Natural killer cell (primary cell): ENCODE measurements around the gene CYSLTR2. TPM values are rescaled to one million over a fixed set of nuclear protein-coding genes. Genes with fewer than 3 reads are reported as not detected.

Experiments
- ATAC-seq, 3 donors: fragments of 150-1000 bp in 2 of 3; fragments of 200-7000 bp in 1 of 3; cut with Tn5 transposase; 1 replicate in 1 of 3; 2 replicates in 2 of 3; pipeline ENCODE4 v1.10.0; 2021; ENCODE audit warnings: mild to moderate bottlenecking in 2 of 3, moderate library complexity in 2 of 3
- DNase-seq, 2 donors: peaks; one replicate each; pipeline versions ENCODE4 v3.0.0 to v3.0.0-alpha.2; 2013 to 2021; ENCODE audit warnings: mixed read lengths in 1 of 2
- H3K27ac ChIP-seq: one replicate; pipeline ENCODE4 v1.5.1; 2013; ENCODE audit warnings: mild to moderate bottlenecking, low read length
- H3K27me3 ChIP-seq: one replicate; pipeline ENCODE4 v1.6.1; 2013; ENCODE audit warnings: low read length; ENCODE audit not compliant: control insufficient read depth, insufficient read depth
- H3K36me3 ChIP-seq: one replicate; pipeline ENCODE4 v1.6.1; 2013; ENCODE audit warnings: low read length; ENCODE audit not compliant: control insufficient read depth, insufficient read depth
- H3K4me1 ChIP-seq: one replicate; pipeline ENCODE4 v1.6.1; 2013; ENCODE audit warnings: low read length; ENCODE audit not compliant: control insufficient read depth, insufficient read depth
- H3K4me3 ChIP-seq: one replicate; pipeline ENCODE4 v1.5.1; 2013; ENCODE audit warnings: low read length
- H3K9me3 ChIP-seq: one replicate; pipeline ENCODE4 v1.6.1; 2013; ENCODE audit warnings: low read length; ENCODE audit not compliant: control insufficient read depth, insufficient read depth
- H3K27ac Mint-ChIP-seq, 2 donors: one replicate each; pipeline ENCODE4 v1.8.0; 2022; ENCODE audit warnings: mild to moderate bottlenecking in 2 of 2, mixed read lengths in 2 of 2, moderate library complexity in 1 of 2
- H3K27me3 Mint-ChIP-seq, 2 donors: one replicate each; pipeline ENCODE4 v1.8.0; 2022; ENCODE audit warnings: low read depth in 2 of 2, mixed read lengths in 2 of 2
- H3K36me3 Mint-ChIP-seq: one replicate; pipeline ENCODE4 v1.8.0; 2022; ENCODE audit warnings: mixed read lengths
- H3K4me1 Mint-ChIP-seq, 2 donors: one replicate each; pipeline ENCODE4 v1.8.0; 2022; ENCODE audit warnings: mixed read lengths in 2 of 2
- H3K4me3 Mint-ChIP-seq: one replicate; pipeline ENCODE4 v1.8.0; 2022; ENCODE audit warnings: mild to moderate bottlenecking, moderate library complexity, mixed read lengths
- H3K9me3 Mint-ChIP-seq, 2 donors: one replicate each; pipeline ENCODE4 v1.8.0; 2022; ENCODE audit warnings: mixed read lengths in 2 of 2
- WGBS: methylation state at CpG from one replicate; pipeline ENCODE4 v1.1.7; 2013; ENCODE audit warnings: missing lambda C conversion rate; ENCODE audit not compliant: insufficient coverage; 5-methylcytosine and 5-hydroxymethylcytosine counted together
- intact Hi-C: fragments of 100-400 bp; cut with micrococcal nuclease; formaldehyde crosslinking; loops from one replicate; pipeline ENCODE4 v1.14.2; 2022
- total RNA-seq, 4 donors: library from RNA; stranded (reverse); fragments of 120-200 nt in 1 of 4; gene quantifications; one replicate each; pipeline versions ENCODE4 v1.2.3 to v1.2.4, GENCODE V29; 2013 to 2022
- TF ChIP-seq, protein P1 (sequence below): fragments of 200-600 bp; IDR thresholded peaks from one replicate; pipeline ENCODE4 v1.8.0; 2022; ENCODE audit warnings: antibody characterized with exemption

The CYSLTR2 gene
- total RNA-seq, 3 donors from 2014 or later (not counting 1 experiment from before 2014, with no cell fraction given) = 5.3 to 8.6 (median 7.9) TPM

DNA sequence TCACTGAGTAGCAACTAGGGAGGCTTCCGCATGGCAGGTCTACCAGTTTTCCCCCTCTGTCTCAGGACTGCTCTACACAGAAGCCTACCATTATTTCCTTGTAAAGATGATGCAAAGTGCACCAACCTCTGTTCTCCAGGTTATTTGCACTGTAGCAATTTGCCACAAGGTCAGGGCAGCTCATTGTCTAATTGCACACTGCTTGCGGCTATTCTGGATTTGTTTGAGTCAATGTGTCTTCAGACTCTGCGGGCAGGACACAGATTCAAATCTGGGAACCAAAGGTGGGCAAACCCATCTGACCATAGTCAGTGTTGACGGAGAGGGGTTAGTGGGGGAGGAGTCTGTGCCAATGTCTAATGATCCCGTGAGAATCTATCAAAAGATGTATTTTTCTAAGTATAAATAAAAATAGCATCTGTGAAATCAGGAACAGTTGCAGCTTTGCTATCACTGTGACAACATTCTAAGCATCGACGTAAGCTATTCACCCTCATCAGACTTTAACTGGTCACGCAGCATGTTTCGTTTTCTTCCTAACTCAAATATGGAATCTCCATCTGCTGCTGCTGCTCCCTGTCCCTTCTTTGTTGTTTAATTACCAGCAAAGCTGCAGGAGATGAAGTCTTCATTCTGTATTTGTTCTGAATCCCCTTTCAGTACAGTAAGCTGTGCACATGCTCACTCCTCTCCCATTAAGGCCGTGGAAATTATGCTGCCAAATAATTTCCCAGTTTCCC lies 26.4 kb downstream of the CYSLTR2 start:
- Mint-ChIP-seq H3K4me1 (peaks cover 51 to 55% of the 10 kb centered on the region in 2 donors), H3K27me3 (no peaks in the 10 kb centered on the region), H3K36me3 (no peaks in the 10 kb centered on the region), H3K4me3 (no peak overlapping the region), H3K27ac (no peak overlapping the region), H3K9me3 (no peaks in the 10 kb centered on the region)
- ATAC-seq = no peak
- Histone ChIP-seq H3K27ac (no peak overlapping the region), H3K27me3 (no peaks in the 10 kb centered on the region), H3K4me1 (peaks cover 4% of the 10 kb centered on the region), H3K9me3 (no peaks in the 10 kb centered on the region), H3K36me3 (no peaks in the 10 kb centered on the region), H3K4me3 (no peak overlapping the region)
- TF ChIP-seq, protein P1, sequence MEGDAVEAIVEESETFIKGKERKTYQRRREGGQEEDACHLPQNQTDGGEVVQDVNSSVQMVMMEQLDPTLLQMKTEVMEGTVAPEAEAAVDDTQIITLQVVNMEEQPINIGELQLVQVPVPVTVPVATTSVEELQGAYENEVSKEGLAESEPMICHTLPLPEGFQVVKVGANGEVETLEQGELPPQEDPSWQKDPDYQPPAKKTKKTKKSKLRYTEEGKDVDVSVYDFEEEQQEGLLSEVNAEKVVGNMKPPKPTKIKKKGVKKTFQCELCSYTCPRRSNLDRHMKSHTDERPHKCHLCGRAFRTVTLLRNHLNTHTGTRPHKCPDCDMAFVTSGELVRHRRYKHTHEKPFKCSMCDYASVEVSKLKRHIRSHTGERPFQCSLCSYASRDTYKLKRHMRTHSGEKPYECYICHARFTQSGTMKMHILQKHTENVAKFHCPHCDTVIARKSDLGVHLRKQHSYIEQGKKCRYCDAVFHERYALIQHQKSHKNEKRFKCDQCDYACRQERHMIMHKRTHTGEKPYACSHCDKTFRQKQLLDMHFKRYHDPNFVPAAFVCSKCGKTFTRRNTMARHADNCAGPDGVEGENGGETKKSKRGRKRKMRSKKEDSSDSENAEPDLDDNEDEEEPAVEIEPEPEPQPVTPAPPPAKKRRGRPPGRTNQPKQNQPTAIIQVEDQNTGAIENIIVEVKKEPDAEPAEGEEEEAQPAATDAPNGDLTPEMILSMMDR = no peak
- no peak for DNase-seq
- 97% methylated on average over 10 of the region's 10 CpGs for WGBS
- intact Hi-C loops = no loop called here

DNA sequence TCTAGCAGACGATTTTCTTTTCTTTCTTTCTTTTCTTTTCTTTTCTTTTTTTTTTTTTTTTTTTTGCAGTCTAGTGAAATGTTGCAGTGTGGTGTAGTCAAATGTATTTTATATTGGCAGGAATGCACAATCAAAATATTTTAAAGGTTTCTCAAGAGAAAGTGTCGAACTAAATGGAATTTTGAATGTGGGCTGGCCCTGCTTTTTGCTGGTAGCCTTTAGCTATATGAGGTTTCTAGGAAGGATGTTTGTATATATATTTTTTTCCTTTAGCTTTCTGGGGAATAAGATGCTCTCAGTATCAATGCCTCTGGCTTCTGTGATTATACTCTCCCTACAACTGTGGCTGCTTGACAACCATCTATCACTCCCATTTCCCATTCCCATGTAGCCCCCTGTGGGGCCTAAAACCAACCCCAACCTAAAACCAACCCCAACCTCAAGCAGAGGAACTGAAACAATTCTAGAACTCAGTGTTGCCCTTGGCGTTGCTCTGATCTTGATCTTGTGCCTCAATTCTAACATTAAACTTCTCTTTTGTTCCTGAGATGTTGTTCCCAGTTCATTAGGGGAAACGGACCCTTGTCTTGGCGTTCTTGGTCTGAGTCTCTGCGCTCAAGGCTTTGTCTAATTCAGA lies 27.1 kb downstream of the CYSLTR2 start:
- Histone ChIP-seq H3K9me3 (no peaks in the 10 kb centered on the region), H3K27me3 (no peaks in the 10 kb centered on the region), H3K27ac (no peak overlapping the region), H3K36me3 (no peaks in the 10 kb centered on the region), H3K4me1 (peaks cover 4% of the 10 kb centered on the region), H3K4me3 (no peak overlapping the region)
- Mint-ChIP-seq H3K9me3 (no peaks in the 10 kb centered on the region), H3K27ac (no peak overlapping the region), H3K4me3 (no peak overlapping the region), H3K36me3 (no peaks in the 10 kb centered on the region), H3K27me3 (no peaks in the 10 kb centered on the region), H3K4me1 (peaks cover 51 to 55% of the 10 kb centered on the region in 2 donors)
- TF ChIP-seq, protein P1 = no peak
- ATAC-seq (no peak), DNase-seq (no peak)
- WGBS = 81% methylated on average over 5 of the region's 6 CpGs
- intact Hi-C loops = no loop called here

DNA sequence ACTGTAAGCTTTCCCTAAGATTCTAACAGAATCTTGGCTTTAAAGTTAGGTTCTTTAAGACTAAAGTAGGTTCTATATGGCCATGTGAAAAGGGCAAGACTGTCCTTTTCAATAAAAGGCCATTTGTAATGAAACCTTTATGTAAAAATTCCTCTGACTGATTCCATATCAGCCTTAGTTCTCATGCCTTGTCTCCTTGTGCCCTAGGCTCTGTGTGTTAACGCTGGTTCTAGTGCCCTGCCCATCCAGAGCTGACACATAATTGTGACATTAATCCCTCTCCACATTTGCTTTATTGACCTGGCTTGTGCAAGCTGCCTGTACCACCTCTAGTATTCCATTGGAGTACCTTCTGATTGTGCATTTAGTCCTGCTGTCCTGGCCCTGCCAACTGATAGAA lies 28.2 kb downstream of the CYSLTR2 start:
- intact Hi-C loops = no loop called here
- H3K27me3 ChIP-seq = no peaks in the 10 kb centered on the region
- no peaks in the 10 kb centered on the region for H3K27me3 Mint-ChIP-seq
- no peak overlapping the region for H3K27ac Mint-ChIP-seq
- H3K4me1 ChIP-seq = peaks cover 3% of the 10 kb centered on the region
- H3K4me1 Mint-ChIP-seq = peaks cover 42 to 45% of the 10 kb centered on the region in 2 donors
- ATAC-seq (no peak), DNase-seq (no peak)
- no peaks in the 10 kb centered on the region for H3K36me3 ChIP-seq
- no peaks in the 10 kb centered on the region for H3K36me3 Mint-ChIP-seq
- no peak overlapping the region for H3K27ac ChIP-seq
- H3K4me3 Mint-ChIP-seq = no peak overlapping the region
- no peaks in the 10 kb centered on the region for H3K9me3 ChIP-seq
- TF ChIP-seq, protein P1 = no peak
- 93% methylated on average over 1 of the region's 1 CpG for WGBS
- no peak overlapping the region for H3K4me3 ChIP-seq
- no peaks in the 10 kb centered on the region for H3K9me3 Mint-ChIP-seq
